Ishikawa (cell line): ENCODE results near the gene ISCA2.

Source experiments
- CEBPB ChIP-seq: IDR thresholded peaks from 2 replicates; pipeline ENCODE4 v1.6.1; 2012
- CREB1 ChIP-seq: IDR thresholded peaks from 2 replicates; pipeline ENCODE4 v1.6.1; 2012; ENCODE audit warnings: low read depth
- EGR1 ChIP-seq: IDR thresholded peaks from 2 replicates; pipeline ENCODE4 v1.6.1; 2012
- EP300 ChIP-seq: IDR thresholded peaks from 2 replicates; pipeline ENCODE4 v1.6.1; 2012; ENCODE audit warnings: borderline replicate concordance
- FOXM1 ChIP-seq: IDR thresholded peaks from 2 replicates; pipeline ENCODE4 v1.6.1; 2012; ENCODE audit warnings: low read depth, borderline replicate concordance
- NFIC ChIP-seq: IDR thresholded peaks from 2 replicates; pipeline ENCODE4 v1.6.1; 2012
- RAD21 ChIP-seq: IDR thresholded peaks from 2 replicates; pipeline ENCODE4 v1.6.1; 2012; ENCODE audit warnings: low read depth
- TCF12 ChIP-seq: IDR thresholded peaks from 2 replicates; pipeline ENCODE4 v1.6.1; 2012; ENCODE audit warnings: low read depth
- TEAD4 ChIP-seq: IDR thresholded peaks from 2 replicates; pipeline ENCODE4 v1.6.1; 2012
- YY1 ChIP-seq: IDR thresholded peaks from 2 replicates; pipeline ENCODE4 v1.6.1; 2012; ENCODE audit warnings: low read depth
- ZBTB7A ChIP-seq: IDR thresholded peaks from 2 replicates; pipeline ENCODE4 v1.6.1; 2012; ENCODE audit warnings: low read depth
- TF ChIP-seq, protein P1 (sequence below): IDR thresholded peaks from 2 replicates; pipeline ENCODE4 v1.6.1; 2012; ENCODE audit warnings: low read depth, mild to moderate bottlenecking
- TF ChIP-seq, protein P2 (sequence below): IDR thresholded peaks from 2 replicates; pipeline ENCODE4 v1.6.1; 2012

The ISCA2 gene

DNA sequence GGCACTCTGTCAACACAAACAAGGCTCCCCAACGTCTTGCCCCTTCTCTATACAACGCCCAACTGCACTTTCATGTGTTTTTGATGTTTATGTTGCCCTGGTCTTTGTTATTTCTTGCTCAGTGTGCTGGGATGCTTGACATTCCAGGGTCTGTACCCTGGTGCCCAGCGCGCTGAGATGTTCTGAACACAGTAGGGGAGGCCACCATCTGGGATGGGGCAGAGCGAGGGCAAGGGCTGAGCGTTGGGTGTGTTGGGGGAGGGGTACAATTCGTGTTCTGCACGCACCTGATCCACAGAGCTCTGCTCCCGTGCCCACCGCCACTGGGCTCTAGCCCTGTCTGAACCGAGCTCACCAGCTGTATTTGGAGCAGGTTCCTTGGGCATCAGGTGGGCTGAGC, 52.9 kb downstream of the ISCA2 start:
- TF ChIP-seq EP300: no peak
- no peak for TF ChIP-seq FOXM1
- TF ChIP-seq YY1: no peak
- no peak for TF ChIP-seq NFIC
- TF ChIP-seq, protein P1, sequence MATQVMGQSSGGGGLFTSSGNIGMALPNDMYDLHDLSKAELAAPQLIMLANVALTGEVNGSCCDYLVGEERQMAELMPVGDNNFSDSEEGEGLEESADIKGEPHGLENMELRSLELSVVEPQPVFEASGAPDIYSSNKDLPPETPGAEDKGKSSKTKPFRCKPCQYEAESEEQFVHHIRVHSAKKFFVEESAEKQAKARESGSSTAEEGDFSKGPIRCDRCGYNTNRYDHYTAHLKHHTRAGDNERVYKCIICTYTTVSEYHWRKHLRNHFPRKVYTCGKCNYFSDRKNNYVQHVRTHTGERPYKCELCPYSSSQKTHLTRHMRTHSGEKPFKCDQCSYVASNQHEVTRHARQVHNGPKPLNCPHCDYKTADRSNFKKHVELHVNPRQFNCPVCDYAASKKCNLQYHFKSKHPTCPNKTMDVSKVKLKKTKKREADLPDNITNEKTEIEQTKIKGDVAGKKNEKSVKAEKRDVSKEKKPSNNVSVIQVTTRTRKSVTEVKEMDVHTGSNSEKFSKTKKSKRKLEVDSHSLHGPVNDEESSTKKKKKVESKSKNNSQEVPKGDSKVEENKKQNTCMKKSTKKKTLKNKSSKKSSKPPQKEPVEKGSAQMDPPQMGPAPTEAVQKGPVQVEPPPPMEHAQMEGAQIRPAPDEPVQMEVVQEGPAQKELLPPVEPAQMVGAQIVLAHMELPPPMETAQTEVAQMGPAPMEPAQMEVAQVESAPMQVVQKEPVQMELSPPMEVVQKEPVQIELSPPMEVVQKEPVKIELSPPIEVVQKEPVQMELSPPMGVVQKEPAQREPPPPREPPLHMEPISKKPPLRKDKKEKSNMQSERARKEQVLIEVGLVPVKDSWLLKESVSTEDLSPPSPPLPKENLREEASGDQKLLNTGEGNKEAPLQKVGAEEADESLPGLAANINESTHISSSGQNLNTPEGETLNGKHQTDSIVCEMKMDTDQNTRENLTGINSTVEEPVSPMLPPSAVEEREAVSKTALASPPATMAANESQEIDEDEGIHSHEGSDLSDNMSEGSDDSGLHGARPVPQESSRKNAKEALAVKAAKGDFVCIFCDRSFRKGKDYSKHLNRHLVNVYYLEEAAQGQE: no peak
- no peak for TF ChIP-seq EGR1
- no peak for TF ChIP-seq ZBTB7A
- TF ChIP-seq TEAD4: no peak
- no peak for TF ChIP-seq CREB1
- TF ChIP-seq CEBPB: no peak
- no peak for TF ChIP-seq RAD21
- TF ChIP-seq TCF12: no peak
- TF ChIP-seq, protein P2, sequence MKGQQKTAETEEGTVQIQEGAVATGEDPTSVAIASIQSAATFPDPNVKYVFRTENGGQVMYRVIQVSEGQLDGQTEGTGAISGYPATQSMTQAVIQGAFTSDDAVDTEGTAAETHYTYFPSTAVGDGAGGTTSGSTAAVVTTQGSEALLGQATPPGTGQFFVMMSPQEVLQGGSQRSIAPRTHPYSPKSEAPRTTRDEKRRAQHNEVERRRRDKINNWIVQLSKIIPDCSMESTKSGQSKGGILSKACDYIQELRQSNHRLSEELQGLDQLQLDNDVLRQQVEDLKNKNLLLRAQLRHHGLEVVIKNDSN: no peak
